ENCODE results near the gene GALNS.

DNA sequence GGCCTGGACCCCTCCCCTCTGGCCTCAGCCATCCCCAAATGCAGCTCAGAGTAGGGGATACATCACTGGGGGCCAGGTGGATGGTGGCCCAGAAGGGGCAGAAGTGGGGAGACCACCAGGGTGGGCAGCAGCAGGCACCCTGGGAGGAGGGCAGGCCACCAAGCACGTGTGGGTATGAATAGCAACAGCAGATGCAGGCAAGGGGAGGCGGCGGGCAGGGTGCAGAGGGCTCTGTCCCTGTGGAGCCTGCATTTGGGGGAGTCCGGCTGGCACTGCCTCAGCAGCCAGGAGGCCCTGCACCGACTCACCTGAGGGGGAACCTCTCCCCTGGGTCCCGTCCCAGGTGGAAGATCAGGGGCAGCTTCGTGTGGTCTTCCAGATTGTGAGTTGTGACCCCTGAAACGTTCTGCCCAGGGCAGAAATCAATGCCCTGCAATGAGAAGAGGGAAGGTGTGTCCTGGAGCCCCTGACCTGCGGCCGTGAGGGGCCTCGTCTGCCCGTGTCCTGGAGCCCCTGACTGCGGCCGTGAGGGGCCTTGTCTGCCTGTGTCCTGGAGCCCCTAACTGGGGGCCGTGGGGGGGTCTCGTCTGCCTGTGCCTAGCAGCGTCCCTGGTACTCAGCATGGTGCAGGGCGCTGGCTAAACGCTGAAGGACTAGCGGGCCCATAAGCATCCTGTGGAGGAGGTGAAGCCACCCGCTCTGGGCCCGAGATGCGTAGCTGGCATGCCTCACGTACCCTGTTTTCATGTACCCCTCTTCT is 34.3 kb downstream of the GALNS start:
- TF ChIP-seq, protein P1, sequence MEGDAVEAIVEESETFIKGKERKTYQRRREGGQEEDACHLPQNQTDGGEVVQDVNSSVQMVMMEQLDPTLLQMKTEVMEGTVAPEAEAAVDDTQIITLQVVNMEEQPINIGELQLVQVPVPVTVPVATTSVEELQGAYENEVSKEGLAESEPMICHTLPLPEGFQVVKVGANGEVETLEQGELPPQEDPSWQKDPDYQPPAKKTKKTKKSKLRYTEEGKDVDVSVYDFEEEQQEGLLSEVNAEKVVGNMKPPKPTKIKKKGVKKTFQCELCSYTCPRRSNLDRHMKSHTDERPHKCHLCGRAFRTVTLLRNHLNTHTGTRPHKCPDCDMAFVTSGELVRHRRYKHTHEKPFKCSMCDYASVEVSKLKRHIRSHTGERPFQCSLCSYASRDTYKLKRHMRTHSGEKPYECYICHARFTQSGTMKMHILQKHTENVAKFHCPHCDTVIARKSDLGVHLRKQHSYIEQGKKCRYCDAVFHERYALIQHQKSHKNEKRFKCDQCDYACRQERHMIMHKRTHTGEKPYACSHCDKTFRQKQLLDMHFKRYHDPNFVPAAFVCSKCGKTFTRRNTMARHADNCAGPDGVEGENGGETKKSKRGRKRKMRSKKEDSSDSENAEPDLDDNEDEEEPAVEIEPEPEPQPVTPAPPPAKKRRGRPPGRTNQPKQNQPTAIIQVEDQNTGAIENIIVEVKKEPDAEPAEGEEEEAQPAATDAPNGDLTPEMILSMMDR (conservative IDR thresholded peaks at IDR 0.05): no peak
- no peak for TF ChIP-seq EZH2 (IDR thresholded peaks at IDR 0.05; ENCODE audit: low read depth)
